ENCODE data around the gene DYNC1H1.

GRCh38 chr14:101964297-101965180 is at the start of gene DYNC1H1:
- TF ChIP-seq EZH2 (IDR thresholded peaks at IDR 0.05) (no peak), POLR2AphosphoS5 (IDR thresholded peaks at IDR 0.05; ENCODE audit: borderline replicate concordance, low read depth, low read length) (peak; percentile 98)

Data from SK-N-MC (cell line).